ENCODE measurements around the gene RPS26.

The RPS26 gene

DNA sequence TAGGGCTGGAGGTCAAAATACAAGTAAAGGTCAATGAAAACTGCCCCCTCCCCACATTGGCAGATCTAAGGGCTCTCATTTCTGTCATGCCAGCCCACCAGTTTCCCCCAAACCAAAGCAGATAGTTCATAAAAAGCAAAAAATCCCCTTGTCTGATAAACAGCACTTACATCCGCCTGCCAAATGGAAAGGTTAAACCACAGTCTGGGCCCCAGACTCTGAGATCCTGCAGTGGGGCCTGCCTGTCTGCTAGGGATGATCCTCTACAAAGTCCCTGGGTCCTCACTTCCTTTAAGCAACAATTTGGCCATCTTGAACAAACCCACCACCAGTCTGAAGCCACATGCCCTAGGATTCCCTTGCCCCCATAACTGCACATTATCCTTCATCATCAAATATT lies 9.7 kb upstream of the RPS26 start:
- no peak for TF ChIP-seq CTCF (IDR thresholded peaks at IDR 0.05; ENCODE audit: insufficient read depth, low read length, missing control alignments)
- no peak overlapping the region for H3K4me3 ChIP-seq (ENCODE audit: low read depth, low read length)
- POLR2A ChIA-PET = no interaction called here
- CTCF ChIA-PET = interaction anchor here (2.0 to 9.0 kb wide), 4 partner anchors 9 to 293 kb away, joined by 5 to 142 read pairs (median 16); partner anchors contain the start of genes GDF11 and SUOX
- DNase-seq (ENCODE audit: low read depth, low spot score) = no peak

- ChIA-PET CTCF (interaction anchor here (1.0 to 3.8 kb wide), 5 partner anchors 13 to 297 kb away, joined by 3 to 24 read pairs (median 6); partner anchors contain the start of gene SUOX), POLR2A (no interaction called here)
- TF ChIP-seq CTCF (IDR thresholded peaks at IDR 0.05; ENCODE audit: insufficient read depth, low read length, missing control alignments) = no peak
- H3K4me3 ChIP-seq (ENCODE audit: low read depth, low read length) = no peak overlapping the region
- DNase-seq (ENCODE audit: low read depth, low spot score) = no peak
These were observed 7.0 kb upstream of the RPS26 start for GRCh38 chr12:56034586-56035332.

GRCh38 chr12:56037161-56037560 lies 4.6 kb upstream of the RPS26 start:
- no peak for TF ChIP-seq CTCF (IDR thresholded peaks at IDR 0.05; ENCODE audit: insufficient read depth, low read length, missing control alignments)
- no peak for DNase-seq (ENCODE audit: low read depth, low spot score)
- no peak overlapping the region for H3K4me3 ChIP-seq (ENCODE audit: low read depth, low read length)
- CTCF ChIA-PET = interaction anchor here (1.5 to 4.6 kb wide), 3 partner anchors 8 to 298 kb away, joined by 9 to 69 read pairs (median 18); partner anchors contain the start of gene SUOX
- POLR2A ChIA-PET = no interaction called here

DNA sequence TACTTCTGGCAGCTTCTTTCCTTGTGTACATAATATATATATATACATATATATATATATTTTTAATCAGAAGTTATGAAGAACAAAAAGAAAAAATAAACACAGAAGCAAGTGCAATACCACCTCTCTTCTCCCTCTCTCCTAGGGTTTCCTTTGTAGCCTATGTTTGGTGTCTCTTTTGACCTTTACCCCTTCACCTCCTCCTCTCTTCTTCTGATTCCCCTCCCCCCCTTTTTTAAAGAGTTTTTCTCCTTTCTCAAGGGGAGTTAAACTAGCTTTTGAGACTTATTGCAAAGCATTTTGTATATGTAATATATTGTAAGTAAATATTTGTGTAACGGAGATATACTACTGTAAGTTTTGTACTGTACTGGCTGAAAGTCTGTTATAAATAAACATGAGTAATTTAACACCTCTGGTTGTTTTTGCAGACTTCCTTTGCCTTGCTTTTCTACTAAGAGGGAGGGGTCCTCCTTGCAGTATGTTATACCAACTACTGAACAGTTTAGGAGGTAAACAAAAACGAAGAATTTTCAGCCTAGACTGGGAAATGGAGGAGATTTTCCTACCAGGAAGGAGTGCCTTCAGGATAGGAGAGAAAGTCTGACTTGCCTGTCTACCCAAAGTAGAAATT lies 3.6 kb upstream of the RPS26 start:
- DNase-seq (ENCODE audit: low read depth, low spot score) = no peak
- ChIA-PET CTCF (interaction anchor here (1.5 to 4.6 kb wide), 4 partner anchors 9 to 299 kb away, joined by 9 to 69 read pairs (median 28); partner anchors contain the start of gene SUOX), POLR2A (no interaction called here)
- no peak for TF ChIP-seq CTCF (IDR thresholded peaks at IDR 0.05; ENCODE audit: insufficient read depth, low read length, missing control alignments)
- H3K4me3 ChIP-seq (ENCODE audit: low read depth, low read length) = no peak overlapping the region

GRCh38 chr12:56040151-56040550 lies 1.6 kb upstream of the RPS26 start:
- no peak for TF ChIP-seq CTCF (IDR thresholded peaks at IDR 0.05; ENCODE audit: insufficient read depth, low read length, missing control alignments)
- H3K4me3 ChIP-seq (ENCODE audit: low read depth, low read length) = no peak overlapping the region
- DNase-seq (ENCODE audit: low read depth, low spot score) = no peak
- ChIA-PET CTCF (interaction anchor here (0.7 to 4.6 kb wide), 12 partner anchors 8 to 302 kb away, joined by 3 to 69 read pairs (median 4); partner anchors contain the start of genes GDF11 and SUOX), POLR2A (interaction anchor here (0.7 to 1.1 kb wide), 2 partner anchors 11 to 297 kb away, joined by 3 read pairs; no protein-coding TSS in a partner anchor)
